ENCODE results near the gene CAMK1D. TPM values are rescaled to one million over a fixed set of nuclear protein-coding genes. Genes with fewer than 3 reads are reported as not detected.
A peak's percentile ranks its signal among the peaks of the same experiment; 100 is the strongest.

Gene CAMK1D
- polyA plus RNA-seq, 2 of the 4 experiments (the other 2 are of a cell fraction) = 6.6 to 12.5 TPM

DNA sequence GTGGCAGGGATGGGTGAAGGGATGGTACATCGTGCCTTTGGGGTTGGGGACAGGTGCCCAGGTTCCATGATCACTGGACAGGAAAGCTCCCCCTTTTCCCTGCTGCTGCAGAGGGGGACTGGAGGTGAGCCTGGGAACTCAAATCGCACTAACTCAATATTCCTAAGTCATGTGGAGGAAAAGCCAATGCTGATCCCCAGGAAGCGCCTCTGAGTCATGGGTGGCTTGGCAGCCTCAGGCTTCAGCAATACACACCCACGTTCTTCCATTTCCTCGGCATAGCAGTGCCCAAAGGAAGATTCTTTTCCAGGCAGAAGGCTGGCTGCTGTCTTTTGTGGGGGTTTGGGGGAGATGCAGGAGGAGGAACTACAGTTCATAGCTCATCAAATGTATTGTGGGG is 486.4 kb downstream of the CAMK1D start:
- peak overlapping the region; percentile 16; the same call in 1 of the 3 replicates for H3K4me2 ChIP-seq
- WGBS (ENCODE audit: missing lambda C conversion rate) = 26% methylated on average over 5 of the region's 5 CpGs
- POLR2A ChIA-PET = no interaction called here
- TF ChIP-seq RCOR1 (IDR thresholded peaks at IDR 0.05; ENCODE audit: low read depth, low read length) (no peak), POLR2A (IDR thresholded peaks at IDR 0.05; ENCODE audit: low read length) (no peak), FOSL2 (IDR thresholded peaks at IDR 0.05) (no peak), FOSL2 (CRISPR knock-in tag; IDR thresholded peaks at IDR 0.05) (0 out of 2 replicates have a peak, but pooled peaks have one; percentile 11), NPAS2 (CRISPR knock-in tag; IDR thresholded peaks at IDR 0.05; ENCODE audit: borderline replicate concordance) (no peak), CHD2 (IDR thresholded peaks at IDR 0.05; ENCODE audit: low read length, partially characterized antibody) (no peak)
- TF ChIP-seq, protein P1, sequence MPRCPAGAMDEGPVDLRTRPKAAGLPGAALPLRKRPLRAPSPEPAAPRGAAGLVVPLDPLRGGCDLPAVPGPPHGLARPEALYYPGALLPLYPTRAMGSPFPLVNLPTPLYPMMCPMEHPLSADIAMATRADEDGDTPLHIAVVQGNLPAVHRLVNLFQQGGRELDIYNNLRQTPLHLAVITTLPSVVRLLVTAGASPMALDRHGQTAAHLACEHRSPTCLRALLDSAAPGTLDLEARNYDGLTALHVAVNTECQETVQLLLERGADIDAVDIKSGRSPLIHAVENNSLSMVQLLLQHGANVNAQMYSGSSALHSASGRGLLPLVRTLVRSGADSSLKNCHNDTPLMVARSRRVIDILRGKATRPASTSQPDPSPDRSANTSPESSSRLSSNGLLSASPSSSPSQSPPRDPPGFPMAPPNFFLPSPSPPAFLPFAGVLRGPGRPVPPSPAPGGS (IDR thresholded peaks at IDR 0.05) = no peak
- TF ChIP-seq, protein P2, sequence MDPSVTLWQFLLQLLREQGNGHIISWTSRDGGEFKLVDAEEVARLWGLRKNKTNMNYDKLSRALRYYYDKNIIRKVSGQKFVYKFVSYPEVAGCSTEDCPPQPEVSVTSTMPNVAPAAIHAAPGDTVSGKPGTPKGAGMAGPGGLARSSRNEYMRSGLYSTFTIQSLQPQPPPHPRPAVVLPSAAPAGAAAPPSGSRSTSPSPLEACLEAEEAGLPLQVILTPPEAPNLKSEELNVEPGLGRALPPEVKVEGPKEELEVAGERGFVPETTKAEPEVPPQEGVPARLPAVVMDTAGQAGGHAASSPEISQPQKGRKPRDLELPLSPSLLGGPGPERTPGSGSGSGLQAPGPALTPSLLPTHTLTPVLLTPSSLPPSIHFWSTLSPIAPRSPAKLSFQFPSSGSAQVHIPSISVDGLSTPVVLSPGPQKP (IDR thresholded peaks at IDR 0.05; ENCODE audit: low read depth, low read length) = no peak
- H3K4me1 ChIP-seq = peaks cover 9% of the 10 kb centered on the region; the same call in 2 of the 3 replicates
- no peak for FAIRE-seq
- DNase-seq (ENCODE audit: low read depth in 1 of 2, low spot score in 1 of 2) = peak in 1 of 2 experiments; percentile 16
- CTCF ChIA-PET = interaction anchor here (1.4 to 2.7 kb wide), 2 partner anchors 10 to 67 kb away, joined by 8 read pairs; no protein-coding TSS in a partner anchor
- no peaks in the 10 kb centered on the region for H3K9me3 ChIP-seq
- H3K27ac ChIP-seq = peak overlapping the region in 1 of 2 experiments; percentile 43; a peak in 1 of 6 replicates
- H3K4me3 ChIP-seq = no peak overlapping the region
- peak; percentile 37 to 57; a peak in 2 of 6 replicates for ATAC-seq

DNA sequence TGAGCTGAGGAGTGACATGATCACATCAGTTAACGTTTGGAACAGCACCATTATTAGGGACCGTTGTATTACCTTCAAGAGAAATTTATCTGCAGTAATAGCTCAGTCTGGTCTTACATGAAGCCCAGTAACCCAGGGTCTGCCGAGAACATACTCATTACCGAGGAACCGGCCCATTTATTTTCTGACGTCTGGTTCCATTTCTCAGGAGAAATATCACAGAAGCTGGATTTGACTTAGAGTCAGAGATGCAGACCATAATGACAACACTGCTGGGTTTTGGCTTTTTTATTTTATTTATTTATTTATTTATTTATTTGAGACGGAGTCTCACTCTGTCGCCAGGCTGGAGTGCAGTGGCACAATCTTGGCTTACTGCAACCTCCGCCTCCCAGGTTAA is 489.0 kb downstream of the CAMK1D start:
- DNase-seq (ENCODE audit: low read depth in 1 of 2, low spot score in 1 of 2) (no peak), ATAC-seq (no peak), FAIRE-seq (no peak)
- TF ChIP-seq FOSB (CRISPR knock-in tag; IDR thresholded peaks at IDR 0.05) (no peak), JUNB (IDR thresholded peaks at IDR 0.05) (no peak), KDM5A (IDR thresholded peaks at IDR 0.05) (no peak), HDAC2 (IDR thresholded peaks at IDR 0.05) (no peak), NFE2L2 (conservative IDR thresholded peaks at IDR 0.05; ENCODE audit: low read length) (no peak), ESRRA (IDR thresholded peaks at IDR 0.05; ENCODE audit: borderline replicate concordance, low read length) (no peak), NR3C1 (IDR thresholded peaks at IDR 0.05) (no peak), JUN (IDR thresholded peaks at IDR 0.05) (no peak), POLR2A (IDR thresholded peaks at IDR 0.05; ENCODE audit: low read length) (no peak), HOXB5 (CRISPR knock-in tag; IDR thresholded peaks at IDR 0.05) (no peak), RARB (CRISPR knock-in tag; IDR thresholded peaks at IDR 0.05) (no peak), TP53 (CRISPR knock-in tag; IDR thresholded peaks at IDR 0.05) (no peak), CBX8 (IDR thresholded peaks at IDR 0.05) (no peak)
- TF ChIP-seq, protein P3, sequence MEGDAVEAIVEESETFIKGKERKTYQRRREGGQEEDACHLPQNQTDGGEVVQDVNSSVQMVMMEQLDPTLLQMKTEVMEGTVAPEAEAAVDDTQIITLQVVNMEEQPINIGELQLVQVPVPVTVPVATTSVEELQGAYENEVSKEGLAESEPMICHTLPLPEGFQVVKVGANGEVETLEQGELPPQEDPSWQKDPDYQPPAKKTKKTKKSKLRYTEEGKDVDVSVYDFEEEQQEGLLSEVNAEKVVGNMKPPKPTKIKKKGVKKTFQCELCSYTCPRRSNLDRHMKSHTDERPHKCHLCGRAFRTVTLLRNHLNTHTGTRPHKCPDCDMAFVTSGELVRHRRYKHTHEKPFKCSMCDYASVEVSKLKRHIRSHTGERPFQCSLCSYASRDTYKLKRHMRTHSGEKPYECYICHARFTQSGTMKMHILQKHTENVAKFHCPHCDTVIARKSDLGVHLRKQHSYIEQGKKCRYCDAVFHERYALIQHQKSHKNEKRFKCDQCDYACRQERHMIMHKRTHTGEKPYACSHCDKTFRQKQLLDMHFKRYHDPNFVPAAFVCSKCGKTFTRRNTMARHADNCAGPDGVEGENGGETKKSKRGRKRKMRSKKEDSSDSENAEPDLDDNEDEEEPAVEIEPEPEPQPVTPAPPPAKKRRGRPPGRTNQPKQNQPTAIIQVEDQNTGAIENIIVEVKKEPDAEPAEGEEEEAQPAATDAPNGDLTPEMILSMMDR (IDR thresholded peaks at IDR 0.05) = no peak
- TF ChIP-seq, protein P4, sequence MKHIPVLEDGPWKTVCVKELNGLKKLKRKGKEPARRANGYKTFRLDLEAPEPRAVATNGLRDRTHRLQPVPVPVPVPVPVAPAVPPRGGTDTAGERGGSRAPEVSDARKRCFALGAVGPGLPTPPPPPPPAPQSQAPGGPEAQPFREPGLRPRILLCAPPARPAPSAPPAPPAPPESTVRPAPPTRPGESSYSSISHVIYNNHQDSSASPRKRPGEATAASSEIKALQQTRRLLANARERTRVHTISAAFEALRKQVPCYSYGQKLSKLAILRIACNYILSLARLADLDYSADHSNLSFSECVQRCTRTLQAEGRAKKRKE (CRISPR knock-in tag; IDR thresholded peaks at IDR 0.05; ENCODE audit: low read depth) = no peak
- TF ChIP-seq, protein P5, sequence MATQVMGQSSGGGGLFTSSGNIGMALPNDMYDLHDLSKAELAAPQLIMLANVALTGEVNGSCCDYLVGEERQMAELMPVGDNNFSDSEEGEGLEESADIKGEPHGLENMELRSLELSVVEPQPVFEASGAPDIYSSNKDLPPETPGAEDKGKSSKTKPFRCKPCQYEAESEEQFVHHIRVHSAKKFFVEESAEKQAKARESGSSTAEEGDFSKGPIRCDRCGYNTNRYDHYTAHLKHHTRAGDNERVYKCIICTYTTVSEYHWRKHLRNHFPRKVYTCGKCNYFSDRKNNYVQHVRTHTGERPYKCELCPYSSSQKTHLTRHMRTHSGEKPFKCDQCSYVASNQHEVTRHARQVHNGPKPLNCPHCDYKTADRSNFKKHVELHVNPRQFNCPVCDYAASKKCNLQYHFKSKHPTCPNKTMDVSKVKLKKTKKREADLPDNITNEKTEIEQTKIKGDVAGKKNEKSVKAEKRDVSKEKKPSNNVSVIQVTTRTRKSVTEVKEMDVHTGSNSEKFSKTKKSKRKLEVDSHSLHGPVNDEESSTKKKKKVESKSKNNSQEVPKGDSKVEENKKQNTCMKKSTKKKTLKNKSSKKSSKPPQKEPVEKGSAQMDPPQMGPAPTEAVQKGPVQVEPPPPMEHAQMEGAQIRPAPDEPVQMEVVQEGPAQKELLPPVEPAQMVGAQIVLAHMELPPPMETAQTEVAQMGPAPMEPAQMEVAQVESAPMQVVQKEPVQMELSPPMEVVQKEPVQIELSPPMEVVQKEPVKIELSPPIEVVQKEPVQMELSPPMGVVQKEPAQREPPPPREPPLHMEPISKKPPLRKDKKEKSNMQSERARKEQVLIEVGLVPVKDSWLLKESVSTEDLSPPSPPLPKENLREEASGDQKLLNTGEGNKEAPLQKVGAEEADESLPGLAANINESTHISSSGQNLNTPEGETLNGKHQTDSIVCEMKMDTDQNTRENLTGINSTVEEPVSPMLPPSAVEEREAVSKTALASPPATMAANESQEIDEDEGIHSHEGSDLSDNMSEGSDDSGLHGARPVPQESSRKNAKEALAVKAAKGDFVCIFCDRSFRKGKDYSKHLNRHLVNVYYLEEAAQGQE (IDR thresholded peaks at IDR 0.05) = no peak
- TF ChIP-seq, protein P2 (IDR thresholded peaks at IDR 0.05; ENCODE audit: low read depth, low read length) = no peak
- ChIA-PET POLR2A (no interaction called here), CTCF (interaction anchor here (1.3 to 2.2 kb wide), 3 partner anchors 9 to 64 kb away, joined by 4 to 6 read pairs (median 5); no protein-coding TSS in a partner anchor)
- H3K4me2 ChIP-seq = no peak overlapping the region
- WGBS (ENCODE audit: missing lambda C conversion rate) = 78% methylated on average over 9 of the region's 9 CpGs
- H3K9me3 ChIP-seq = no peaks in the 10 kb centered on the region
- H3K4me3 ChIP-seq = no peak overlapping the region
- H3K27ac ChIP-seq = no peak overlapping the region
- H3K4me1 ChIP-seq = peaks cover 9% of the 10 kb centered on the region; the same call in 2 of the 3 replicates
